HG02763 (cell line): ENCODE data around the gene DTNBP1.

ENCODE experiments used
- ATAC-seq: cut with Tn5 transposase; IDR thresholded peaks from one replicate; pipeline ENCODE4 v1.9.1; 2021; ENCODE audit warnings: mild to moderate bottlenecking, moderate library complexity; ENCODE audit not compliant: unreplicated experiment

The DTNBP1 gene

GRCh38 chr6:15536198-15536955 is 126.5 kb downstream of the DTNBP1 start:
- no peak for ATAC-seq

DNA sequence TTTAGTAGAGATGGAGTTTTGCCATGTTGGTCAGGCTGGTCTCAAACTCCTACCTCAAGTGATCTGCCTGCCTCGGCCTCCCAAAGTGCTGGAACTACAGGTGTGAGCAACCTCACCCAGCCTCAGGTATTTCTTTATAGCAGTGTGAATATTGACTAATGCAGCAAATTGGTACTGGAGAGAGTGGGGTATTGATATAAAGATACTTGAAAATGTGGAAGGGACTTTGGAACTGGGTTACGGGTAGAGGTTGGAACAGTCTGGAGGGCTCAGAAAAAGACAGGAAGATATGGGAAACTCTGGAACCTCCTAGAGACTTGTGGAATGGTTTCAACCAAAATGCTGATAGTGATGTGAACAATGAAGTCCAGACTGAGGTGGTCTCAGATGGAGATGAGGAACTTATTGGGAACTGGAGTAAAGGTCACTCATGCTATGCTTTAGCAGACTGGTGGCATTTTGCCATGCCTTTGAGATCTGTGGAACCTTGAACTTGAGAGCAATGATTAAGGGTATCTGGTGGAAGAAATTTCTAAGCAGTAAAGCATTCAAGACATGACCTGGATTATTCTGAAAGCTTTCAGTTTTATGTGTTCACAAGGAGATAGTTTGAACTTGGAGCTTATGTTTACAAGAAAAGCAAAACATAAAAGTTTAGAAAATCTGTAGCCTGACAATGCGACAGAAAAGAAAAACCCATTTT is 127.2 kb downstream of the DTNBP1 start:
- ATAC-seq: no peak

DNA sequence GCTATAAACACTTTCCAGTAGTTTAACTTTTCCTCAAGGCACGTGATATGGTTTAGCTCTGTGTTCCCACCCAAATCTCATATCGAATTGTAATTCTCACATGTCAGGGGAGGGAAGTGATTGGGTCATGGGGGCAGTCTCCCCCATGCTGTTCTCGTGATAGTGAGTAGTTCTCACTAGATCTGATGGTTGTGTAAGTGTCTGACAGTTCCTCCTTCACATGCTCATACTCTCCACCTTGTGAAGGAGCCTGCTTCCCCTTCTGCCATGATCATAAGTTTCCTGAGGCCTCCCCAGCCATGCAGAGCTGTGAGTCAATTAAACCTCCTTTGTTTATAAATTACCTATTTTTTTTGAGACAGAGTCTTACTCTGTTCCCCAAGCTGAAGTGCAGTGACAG is 127.9 kb downstream of the DTNBP1 start:
- ATAC-seq: no peak

- no peak for ATAC-seq
Measured at GRCh38 chr6:15533379-15534026, 129.3 kb downstream of the DTNBP1 start.

DNA sequence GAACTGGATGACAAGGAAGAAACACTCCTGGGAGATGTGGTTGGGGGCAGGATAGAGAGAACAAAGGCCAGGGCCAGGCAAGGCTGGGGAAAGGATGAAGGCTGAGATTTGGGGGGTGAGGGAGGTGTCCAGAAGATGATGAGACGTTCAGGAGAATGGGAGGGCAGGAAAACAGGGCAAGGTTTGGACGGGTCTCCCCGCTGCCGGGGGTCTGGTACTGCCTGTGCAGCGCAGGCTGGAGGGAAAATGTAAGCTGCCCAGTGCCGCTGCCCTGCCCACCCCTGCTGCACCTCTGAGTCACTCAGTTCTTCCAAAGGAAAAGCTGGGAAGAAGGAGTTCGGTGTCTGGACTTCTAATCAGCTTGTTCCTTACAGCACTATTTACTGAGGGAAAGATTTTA is 130.9 kb downstream of the DTNBP1 start:
- no peak for ATAC-seq

DNA sequence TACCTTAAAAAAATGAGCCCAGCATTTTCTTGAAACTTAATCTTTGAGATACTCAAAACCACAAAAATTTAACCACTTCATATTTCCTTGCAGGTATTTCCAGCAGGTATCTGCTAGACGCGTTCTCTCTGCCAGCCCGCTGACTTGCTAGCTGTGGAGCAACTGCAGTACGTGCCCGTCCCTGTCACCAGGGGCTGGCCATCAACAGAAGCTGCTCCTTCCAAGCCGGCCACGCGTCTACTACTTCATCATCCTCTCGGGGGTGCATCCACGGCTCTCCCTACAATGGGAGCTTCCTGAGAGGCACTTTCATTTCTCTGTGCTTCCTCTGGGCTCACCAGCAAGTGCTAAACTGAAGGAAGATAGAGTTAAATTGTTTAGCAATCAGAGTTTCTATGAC is 132.4 kb downstream of the DTNBP1 start:
- ATAC-seq: no peak

DNA sequence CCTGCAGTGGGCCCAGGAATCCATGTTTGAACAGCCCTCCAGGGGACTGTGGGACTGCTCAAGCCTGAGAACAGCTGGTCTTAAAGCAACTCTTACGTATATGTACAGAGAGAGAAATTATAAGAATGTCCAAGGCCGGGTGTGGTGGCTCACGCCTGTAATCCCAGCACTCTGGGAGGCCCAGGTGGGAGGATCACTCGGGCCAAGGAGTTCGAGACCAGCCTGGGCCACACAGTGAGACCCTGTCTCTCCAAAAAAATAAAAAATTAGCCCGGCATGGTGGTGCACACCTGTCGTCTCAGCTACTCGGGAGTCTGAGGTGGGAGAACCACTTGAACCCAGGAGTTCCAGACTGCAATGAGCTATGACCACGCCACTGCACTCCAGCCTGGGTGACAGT is 134.0 kb downstream of the DTNBP1 start:
- ATAC-seq: no peak

GRCh38 chr6:15527838-15528617 is 134.8 kb downstream of the DTNBP1 start:
- ATAC-seq: no peak

DNA sequence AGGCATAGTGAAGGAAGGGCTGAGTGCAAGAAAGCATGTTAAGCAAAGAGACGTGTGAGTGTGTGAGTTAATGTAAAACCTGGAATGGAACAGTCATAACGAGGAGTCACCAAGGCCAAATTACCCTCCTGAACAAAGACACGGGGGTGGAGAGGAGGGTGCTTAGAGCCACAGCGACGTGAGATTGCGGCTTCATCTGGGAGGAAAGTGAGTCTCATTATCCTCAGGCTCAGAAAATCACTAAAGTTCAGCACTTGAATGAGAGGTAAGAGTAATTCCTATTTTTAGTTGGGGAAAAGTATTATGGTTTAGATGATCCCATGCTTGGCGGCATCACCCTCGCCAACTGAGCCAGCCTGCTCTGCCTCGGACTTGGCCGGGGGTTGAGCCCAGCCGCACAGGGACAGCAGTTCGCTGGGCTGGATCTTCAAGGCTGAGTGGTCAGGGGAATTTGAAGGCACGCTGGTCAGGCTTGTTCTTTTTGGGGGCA is 136.6 kb downstream of the DTNBP1 start:
- ATAC-seq: peak; percentile 71

DNA sequence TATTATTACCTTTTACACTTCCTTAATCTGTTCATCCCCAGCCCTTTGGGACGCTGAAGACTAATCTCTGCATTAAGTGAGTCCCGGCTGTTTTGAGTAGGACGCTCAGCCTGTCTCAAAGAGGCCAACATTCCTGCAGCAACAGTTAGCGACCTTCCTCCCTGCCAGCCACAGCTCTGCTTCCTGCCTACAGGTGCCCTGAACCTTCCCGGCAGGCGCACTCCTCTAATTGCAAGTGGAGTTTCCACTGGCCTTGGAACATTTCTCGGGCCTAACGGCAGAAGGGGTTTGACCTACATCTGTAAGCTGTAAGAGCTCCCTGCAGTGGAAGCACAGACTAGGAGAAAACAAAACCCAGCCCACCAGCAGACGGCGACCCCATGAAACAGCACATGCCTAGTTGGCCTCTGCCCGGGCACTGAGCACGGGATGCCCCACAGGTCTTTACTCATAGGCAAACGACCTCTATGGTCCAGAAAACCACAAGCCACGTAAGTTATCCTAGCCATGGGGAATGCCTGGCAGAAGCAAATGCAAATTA is 137.9 kb downstream of the DTNBP1 start:
- no peak for ATAC-seq

DNA sequence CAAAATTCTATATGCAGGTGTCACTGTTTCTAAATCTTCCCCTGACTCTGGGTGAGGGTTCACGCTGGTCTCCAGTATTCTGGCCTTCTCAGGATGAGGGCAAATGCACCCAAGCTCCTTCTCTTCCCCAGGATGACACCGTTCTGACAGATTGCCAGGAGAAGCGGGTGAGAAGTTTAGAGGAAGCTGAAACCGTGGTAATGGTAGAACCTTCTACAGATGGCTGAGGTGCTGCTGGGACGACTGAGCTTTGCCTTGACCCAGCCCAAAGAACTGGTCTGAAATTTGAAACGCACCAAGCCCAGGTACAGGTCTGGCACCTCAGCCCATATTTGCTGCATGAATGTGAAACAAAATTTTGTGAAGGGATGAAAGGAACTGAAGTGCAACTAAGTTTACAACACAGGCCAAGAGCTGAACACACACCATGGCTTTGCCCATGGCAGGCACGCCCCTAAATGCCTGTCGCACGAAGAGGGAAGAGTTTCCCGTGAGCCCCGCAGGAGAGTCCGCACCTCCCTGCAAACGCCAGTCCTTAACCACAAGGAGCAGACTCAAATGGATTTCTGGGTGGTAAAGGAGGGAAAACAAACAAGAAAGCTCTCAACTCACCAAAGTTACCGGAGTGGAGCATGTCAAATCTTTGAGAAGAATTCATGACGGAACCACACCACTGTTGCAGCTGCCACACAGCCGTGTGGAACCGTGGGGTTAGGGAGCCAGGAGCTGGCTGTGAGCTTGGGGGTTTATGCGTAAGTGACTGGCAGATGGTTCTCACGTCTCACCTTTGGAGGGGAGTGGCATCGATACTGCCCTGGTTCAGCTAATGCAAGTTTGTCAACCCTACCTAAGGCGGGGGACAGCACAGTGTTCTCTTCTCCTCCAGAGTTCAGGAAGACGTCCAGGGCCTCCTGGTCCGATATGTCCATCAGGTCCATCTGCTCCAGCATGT is 138.9 kb downstream of the DTNBP1 start:
- no peak for ATAC-seq

DNA sequence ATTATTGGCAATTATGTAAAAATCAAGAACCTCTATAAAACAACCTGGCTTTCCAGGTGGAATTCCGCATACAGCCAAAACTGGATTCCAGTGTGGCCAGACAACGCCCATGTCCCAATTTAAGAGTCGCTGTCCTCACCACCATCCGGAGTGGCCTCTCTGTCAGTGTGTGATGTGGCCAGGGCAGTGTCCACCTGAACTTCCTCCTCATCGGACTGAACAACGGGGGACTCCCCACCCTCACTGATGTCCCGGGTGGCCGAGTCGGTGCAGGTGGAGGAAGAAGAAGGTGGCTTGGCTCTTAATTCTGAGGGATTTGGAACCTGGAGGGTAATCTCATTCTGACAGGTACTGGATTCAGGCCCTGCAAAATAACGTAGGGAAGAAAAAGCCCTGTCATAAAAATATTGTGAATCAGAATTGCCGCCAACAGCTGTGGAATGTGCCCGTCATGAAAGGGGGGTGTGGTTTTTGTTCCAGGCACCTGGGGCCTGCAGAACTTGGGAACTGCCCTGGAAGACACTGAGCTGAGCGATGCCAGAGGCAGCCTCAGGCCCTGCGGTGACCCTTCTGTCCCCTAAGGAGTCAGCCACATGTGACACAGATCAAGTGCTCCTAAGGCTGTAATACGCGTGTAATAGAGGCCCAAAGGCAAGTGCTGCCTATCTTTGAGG is 139.8 kb downstream of the DTNBP1 start:
- no peak for ATAC-seq

DNA sequence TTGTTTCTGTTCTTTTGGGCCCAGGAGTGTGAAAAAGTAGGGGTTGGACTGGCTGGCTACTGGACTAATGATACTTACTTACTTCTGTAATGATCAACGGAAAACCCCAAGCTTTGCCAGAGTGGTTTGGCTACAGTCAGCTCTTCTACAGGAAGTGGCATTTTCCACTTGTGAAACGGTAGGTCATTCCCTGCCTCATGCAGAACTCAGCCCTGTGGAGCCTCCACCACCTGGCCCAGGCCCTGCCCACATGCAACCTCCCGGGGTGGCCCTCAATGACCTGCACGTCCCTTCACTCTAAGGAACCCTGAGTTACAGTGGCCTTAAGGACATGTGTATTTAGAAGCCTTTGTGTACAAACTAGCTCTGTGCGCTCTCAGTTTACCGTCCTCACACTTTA is 140.4 kb downstream of the DTNBP1 start:
- ATAC-seq: no peak

GRCh38 chr6:15522026-15522425 is 140.8 kb downstream of the DTNBP1 start:
- ATAC-seq: no peak

DNA sequence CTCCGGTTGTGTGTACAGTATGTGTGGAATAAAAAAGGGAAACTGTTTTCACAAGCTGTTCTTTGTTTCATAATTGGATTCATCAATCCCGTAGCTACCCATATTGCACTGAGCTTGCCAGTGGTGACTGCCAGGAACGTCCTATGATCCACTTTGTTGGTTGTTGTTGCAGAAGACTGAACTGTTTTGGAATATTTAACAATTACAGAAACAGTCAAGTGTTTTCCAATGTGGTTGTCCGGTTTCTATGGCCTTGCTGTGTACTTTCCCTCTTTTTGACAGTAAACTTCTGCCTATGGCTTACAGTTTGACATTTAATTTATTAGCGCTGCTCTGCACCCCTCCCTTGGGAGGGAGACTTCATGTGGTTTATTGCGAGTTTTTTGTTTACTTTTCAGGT is 141.2 kb downstream of the DTNBP1 start:
- no peak for ATAC-seq

- ATAC-seq: no peak
Measured at GRCh38 chr6:15520626-15521203, 142.1 kb downstream of the DTNBP1 start.

DNA sequence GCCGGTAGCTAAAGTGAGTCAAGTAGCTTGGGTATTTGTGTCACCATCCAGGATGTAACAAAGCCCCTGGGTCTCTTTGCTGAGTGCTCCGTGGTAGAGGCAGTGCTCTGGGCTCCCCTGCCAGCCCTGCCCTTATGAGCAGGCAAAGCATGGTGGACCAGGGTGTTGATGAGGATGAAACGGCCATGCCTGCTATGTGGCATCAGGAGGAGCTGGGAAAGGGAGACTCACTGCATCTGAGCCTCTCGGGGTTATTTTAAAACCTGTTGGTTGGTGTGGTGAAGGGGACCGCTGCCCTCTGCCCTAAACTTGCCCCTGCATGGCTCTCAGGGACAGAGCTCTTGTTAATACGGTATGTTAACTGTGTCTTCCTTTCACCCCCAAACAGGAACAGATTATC is 143.1 kb downstream of the DTNBP1 start:
- ATAC-seq: no peak

DNA sequence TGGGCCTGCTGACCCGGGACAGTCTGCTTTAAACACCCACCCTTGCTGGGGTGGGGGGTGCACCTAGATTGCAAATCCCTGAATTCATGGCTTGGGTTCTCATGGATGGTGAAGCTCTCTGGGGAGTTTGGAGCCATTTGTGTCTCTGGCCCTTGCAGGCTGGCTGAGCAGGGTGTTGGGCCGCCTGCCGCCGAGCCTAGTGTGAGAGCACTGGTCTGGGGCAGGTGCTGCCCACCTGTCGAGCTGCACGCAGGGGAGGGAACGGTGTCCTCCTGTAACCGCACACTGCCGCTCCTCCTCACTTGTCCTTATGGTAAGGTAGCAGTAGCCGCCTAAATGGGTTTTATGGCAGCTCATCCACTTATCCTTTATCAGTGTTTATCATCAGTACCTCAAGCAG is 143.9 kb downstream of the DTNBP1 start:
- no peak for ATAC-seq

DNA sequence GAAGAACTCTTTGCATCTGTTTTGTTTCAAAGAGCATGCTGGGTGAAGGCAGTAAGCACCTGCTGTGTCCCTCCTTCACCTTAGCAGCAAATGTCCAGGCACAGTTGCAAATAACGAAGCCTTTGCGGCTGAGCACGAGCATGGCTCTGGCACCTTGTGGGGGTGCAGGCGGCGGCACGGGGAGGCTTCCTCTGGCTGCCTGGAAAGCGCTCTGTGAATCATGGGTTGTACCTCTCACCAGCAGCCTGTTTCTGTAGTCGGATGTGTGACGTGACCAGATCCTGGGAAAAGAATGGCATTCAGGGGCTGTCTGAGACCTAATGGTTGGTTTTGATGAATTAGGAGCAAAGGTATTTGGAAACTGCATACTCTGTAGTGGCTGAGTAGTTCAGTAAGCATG is 144.8 kb downstream of the DTNBP1 start:
- no peak for ATAC-seq
